ENCODE results near the gene OR2T4.

DNA sequence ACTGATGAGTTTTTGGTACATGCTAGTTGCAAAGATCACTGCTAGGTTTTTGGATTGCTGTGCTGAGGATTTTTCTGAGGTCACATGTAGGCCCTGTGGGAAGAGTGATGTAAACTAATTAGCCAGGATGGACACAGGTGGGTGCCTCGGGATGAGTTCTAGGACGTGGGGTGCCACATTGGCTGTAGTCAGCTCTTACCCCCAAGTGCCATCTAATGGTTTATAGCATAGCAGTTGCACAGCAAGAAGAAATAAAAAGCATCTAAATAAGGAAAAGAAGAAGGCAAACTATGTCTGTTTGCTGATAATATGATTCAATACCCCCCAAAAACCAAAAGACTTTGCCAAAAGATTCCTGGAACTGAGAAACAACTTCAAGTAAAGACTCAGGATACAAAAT, 31.6 kb downstream of the OR2T4 start:
- TF ChIP-seq EZH2 (IDR thresholded peaks at IDR 0.05; ENCODE audit: borderline replicate concordance, insufficient read depth, low read length, poor library complexity, severe bottlenecking) (no peak), TAF1 (IDR thresholded peaks at IDR 0.05; ENCODE audit: low read depth) (no peak), EP300 (conservative IDR thresholded peaks at IDR 0.05; ENCODE audit: poor library complexity, severe bottlenecking) (no peak)
- TF ChIP-seq, protein P1, sequence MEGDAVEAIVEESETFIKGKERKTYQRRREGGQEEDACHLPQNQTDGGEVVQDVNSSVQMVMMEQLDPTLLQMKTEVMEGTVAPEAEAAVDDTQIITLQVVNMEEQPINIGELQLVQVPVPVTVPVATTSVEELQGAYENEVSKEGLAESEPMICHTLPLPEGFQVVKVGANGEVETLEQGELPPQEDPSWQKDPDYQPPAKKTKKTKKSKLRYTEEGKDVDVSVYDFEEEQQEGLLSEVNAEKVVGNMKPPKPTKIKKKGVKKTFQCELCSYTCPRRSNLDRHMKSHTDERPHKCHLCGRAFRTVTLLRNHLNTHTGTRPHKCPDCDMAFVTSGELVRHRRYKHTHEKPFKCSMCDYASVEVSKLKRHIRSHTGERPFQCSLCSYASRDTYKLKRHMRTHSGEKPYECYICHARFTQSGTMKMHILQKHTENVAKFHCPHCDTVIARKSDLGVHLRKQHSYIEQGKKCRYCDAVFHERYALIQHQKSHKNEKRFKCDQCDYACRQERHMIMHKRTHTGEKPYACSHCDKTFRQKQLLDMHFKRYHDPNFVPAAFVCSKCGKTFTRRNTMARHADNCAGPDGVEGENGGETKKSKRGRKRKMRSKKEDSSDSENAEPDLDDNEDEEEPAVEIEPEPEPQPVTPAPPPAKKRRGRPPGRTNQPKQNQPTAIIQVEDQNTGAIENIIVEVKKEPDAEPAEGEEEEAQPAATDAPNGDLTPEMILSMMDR (IDR thresholded peaks at IDR 0.05; ENCODE audit: poor library complexity, severe bottlenecking), result no peak
